GM19035 (cell line): ENCODE data around the gene MSH2.

Experiments used
- ATAC-seq: cut with Tn5 transposase; IDR thresholded peaks from one replicate; pipeline ENCODE4 v1.9.1; 2021; ENCODE audit not compliant: unreplicated experiment

MSH2 gene

GRCh38 chr2:47471429-47472116, 68.6 kb downstream of the MSH2 start:
- ATAC-seq: no peak

GRCh38 chr2:47479863-47480262, 76.9 kb downstream of the MSH2 start:
- no peak for ATAC-seq

- no peak for ATAC-seq
Observed at GRCh38 chr2:47483191-47483590, 80.2 kb downstream of the MSH2 start.

- no peak for ATAC-seq
Observed at GRCh38 chr2:47484396-47484795, 81.4 kb downstream of the MSH2 start.

GRCh38 chr2:47485177-47485576, 82.2 kb downstream of the MSH2 start:
- ATAC-seq: no peak

- ATAC-seq: no peak
Observed at GRCh38 chr2:47485751-47486300, 82.9 kb downstream of the MSH2 start.

- peak; percentile 62 for ATAC-seq
Observed at GRCh38 chr2:47486841-47487497, 84.0 kb downstream of the MSH2 start.

GRCh38 chr2:47487498-47487875, 84.5 kb downstream of the MSH2 start:
- ATAC-seq: no peak

- ATAC-seq: no peak
Observed at GRCh38 chr2:47488870-47489584, 86.1 kb downstream of the MSH2 start.

GRCh38 chr2:47490406-47490805, 87.5 kb downstream of the MSH2 start:
- no peak for ATAC-seq

GRCh38 chr2:47493317-47494035, 90.5 kb downstream of the MSH2 start:
- ATAC-seq: no peak

GRCh38 chr2:47494267-47495130, 91.5 kb downstream of the MSH2 start:
- ATAC-seq: no peak

GRCh38 chr2:47497843-47498460, 95.0 kb downstream of the MSH2 start:
- ATAC-seq: no peak

GRCh38 chr2:47499093-47499492, 96.1 kb downstream of the MSH2 start:
- ATAC-seq: no peak

- ATAC-seq: no peak
Observed at GRCh38 chr2:47499621-47500309, 96.8 kb downstream of the MSH2 start.

GRCh38 chr2:47501374-47502200, 98.6 kb downstream of the MSH2 start:
- no peak for ATAC-seq

GRCh38 chr2:47502498-47502897, 99.5 kb downstream of the MSH2 start:
- peak; percentile 65 for ATAC-seq

- ATAC-seq: peak; percentile 74
Observed at GRCh38 chr2:47503481-47504070, 100.6 kb downstream of the MSH2 start.
